ENCODE measurements around the gene PLD4. TPM values are rescaled to one million over a fixed set of nuclear protein-coding genes. Genes with fewer than 3 reads are reported as not detected.
"Not testable (repeated sequence)": the region's sequence is repeated elsewhere in the genome, so short reads cannot be mapped to it uniquely, and the experiment has no call there.

The PLD4 gene
- total RNA-seq, 1 donor from 2014 or later, result 0.13 TPM

DNA sequence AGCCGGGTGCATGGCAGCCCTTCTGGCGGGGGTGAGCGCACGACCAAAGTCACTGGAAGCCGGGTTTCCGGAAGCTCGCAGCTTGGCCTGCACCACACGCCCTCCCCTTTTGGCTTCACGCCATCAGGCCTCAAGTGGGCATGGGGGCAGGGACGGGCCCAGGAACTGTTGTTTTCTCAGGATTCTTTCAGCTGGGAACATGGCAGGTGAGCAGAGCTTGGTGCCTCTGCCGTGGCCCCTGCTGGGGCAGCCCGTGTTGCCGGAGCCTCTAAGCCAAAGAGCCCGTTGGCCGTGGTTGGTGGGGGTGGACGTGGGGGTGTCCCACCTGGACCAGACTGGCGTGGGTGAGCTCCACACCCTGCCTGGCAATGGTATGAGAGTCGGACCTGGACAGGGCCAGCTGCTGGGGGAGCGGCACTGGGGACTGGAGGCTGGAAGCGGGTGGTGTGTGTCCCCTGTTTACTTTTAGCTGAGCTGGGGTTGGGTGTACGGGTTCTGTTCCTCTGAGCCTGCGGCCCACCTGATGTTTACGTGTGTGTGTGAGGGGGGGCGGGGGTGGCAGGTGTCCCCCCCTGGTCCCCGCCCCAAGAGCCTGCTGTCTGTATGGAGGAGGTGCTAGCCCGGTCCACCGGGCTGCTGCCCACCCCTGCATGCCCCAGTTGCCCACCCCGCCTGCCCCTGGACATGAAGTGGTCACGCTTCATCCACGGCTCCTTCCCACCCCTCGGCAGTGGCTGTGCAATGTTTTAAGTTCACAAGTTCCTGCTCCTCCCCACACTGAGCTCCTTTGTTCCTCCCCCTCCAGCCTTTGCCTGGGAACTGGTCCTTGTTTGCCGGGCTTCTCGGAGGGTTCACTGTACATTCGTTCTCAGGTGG is 28.7 kb upstream of the PLD4 start:
- intact Hi-C loops (cut with DNase I), result no loop called here
- DNase-seq (peak; percentile 43), ATAC-seq (ENCODE audit: poor library complexity) (peak; percentile 4)

DNA sequence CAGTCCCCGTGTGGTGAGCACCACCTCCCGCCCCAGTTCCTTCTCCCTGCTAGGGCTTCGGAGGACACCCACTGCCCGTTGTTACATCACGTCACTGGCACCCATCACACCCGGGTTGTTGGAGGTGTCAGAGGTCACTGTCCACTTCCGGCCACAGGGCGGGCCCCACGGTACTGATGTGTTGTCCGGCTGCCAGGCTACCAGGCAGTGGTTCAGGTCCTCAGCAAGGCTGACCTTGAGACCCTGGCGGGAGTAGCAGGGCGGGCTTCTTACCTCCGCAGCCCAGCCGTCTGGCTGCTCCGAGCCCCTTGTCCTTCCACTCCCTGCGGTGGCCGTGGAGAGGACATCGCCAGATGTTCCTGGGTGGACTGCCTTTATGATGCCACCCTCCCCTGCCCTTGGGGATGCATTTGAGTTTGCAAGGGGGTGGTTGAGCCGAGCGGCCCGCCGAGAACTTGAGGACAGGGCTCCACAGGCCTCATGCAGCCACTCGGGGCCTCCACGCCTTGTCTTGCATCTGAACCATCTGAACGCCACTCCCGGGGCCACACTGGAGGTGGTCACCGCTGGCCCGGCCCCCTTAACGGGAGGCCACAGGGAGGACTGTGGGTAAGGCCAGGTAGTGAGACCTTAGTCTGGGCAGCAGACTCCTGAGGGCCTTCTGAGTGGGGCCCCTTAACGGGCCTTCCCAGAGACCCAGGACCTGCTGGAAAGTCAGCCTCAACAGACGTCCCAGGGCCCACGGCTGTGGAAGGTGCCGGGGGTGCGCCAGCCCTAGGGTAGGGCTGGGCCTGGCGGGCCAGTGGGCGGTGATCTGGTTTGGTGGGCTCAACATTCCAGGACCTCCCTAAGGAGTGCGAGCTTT is 27.1 kb upstream of the PLD4 start:
- ATAC-seq (ENCODE audit: poor library complexity) (no peak), DNase-seq (peak; percentile 43)
- intact Hi-C loops (cut with DNase I), result no loop called here

DNA sequence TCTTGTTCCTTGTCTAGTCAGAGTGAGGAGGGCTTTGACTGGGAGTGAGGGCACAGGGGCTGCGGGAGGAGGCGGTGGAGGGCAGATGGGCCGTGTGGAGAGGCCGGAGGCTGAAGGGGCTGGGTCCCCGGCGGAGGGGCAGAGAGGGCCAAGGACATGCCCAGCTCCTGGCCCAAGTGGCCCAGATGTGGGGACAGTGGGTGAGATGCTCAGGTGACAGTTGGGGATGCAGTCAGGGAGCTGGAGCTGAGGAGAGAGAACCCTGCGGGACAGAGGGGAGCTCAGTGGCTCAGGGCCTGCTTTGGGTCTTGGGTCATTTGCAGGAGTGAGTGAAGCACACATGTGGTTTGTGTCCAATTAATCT is 26.5 kb upstream of the PLD4 start:
- intact Hi-C loops (cut with DNase I), result no loop called here
- ATAC-seq (ENCODE audit: poor library complexity) (no peak), DNase-seq (no peak)

DNA sequence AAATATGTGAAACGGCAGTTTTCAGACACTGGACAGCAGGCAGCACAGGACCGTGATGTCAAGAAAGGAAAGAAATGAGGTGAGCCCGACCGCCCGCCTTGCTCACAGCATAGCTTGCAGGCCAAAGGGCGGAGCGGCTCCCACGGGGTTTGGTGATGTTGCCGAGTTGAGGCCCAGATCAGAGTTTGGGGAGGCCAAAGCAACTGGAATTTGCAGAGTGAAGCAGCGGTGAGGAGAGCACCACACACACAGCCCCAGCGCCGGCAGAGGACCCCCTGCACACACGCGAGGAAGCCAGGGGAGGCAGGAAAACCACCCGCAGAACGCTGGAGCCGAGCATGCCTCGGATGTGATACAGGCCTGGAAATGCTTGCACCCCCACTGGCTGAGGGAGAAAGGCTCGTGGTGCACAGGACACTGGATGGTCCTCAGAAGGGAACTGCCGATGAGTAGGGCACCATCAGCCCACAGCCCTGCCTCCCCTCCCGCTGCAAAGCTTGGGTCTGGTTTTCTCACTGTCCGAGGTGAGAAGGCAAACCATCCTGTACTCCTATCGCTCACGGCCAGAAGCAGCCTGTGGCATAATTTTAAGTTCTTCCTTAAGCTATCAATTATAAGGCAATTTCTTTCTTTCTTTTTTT is 25.7 kb upstream of the PLD4 start:
- DNase-seq (peak; percentile 51), ATAC-seq (ENCODE audit: poor library complexity) (no peak)
- intact Hi-C loops (cut with DNase I), result no loop called here

DNA sequence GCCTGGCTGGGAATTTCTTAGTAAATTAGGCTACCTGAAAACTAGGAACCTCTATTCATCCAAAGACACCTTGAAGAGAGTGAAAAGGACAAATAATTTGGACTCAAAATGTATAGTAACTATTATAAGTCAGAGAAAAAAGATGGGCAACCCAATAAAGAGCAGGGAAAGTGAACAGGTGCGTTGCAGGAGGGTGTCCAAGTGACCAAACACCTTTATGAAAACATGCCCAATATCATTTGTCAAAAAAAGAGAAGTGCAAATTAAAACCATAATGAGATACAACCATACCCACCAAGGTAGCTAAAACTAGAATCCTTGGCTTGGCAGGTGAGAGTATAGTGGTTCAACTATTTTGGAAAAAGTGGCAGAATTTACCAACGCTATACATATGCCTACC is 24.9 kb upstream of the PLD4 start:
- no peak for ATAC-seq (ENCODE audit: poor library complexity)
- intact Hi-C loops (cut with DNase I), result no loop called here
- no peak for DNase-seq

DNA sequence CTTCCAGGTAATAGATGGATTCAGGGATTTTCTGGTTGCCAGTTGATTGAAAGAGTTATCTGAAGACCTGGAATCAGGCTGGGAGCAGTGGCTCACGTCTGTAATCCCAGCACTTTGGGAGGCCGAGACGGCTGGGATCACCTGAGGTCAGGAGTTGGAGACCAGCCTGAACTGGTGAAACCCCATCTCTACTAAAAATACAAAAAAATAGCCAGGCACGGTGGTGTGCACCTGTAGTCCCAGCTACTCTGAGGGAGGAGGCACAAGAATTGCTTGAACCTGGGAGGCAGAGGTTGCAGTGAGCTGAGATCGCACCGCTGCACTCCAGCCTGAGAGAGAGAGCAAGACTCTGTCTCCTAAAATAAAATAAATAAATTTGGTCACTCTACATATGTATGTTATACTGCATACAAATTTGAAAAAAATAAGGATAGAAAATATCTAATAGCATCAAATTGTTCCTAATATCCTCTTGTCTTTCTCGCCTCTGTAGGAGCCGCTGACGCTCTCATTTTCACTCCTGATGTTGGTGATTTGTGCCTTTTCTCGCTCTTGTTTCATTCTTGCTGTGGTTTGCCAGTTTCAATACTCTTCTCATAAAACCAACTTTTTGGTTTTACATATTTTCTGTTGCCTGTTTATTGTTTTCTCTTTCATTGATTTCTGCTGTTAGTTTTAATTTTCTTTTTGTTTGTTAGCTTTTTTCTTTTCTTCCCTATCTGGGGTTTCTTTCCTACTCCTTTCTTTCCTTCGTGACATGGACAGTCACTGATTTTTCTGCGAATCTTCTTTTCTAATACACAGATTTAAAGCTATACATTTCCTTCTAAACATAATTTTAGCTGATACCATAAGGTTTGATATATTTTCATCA is 23.8 kb upstream of the PLD4 start:
- intact Hi-C loops (cut with DNase I), result no loop called here
- no peak for DNase-seq
- no peak for ATAC-seq (ENCODE audit: poor library complexity)

DNA sequence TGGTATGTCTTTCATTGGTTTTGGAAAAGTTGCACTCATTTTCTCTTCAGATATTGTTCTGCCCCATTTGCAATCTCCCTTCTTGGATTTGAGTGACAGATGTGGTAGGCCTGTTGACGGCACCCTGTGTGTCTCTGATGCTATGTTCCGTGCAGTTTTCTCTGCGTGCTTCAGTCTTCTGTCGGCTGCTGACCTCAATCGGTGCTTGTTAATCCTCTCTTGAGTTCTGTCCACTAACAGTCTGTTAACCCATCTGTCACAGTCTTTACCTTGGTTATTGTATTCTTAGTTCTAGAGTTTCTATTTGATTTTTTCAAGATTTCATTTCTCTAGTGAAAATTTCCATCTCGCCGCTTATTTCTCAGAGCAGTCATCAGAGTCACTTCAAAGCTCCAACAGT is 20.7 kb upstream of the PLD4 start:
- no peak for DNase-seq
- intact Hi-C loops (cut with DNase I), result no loop called here
- ATAC-seq (ENCODE audit: poor library complexity), result no peak

DNA sequence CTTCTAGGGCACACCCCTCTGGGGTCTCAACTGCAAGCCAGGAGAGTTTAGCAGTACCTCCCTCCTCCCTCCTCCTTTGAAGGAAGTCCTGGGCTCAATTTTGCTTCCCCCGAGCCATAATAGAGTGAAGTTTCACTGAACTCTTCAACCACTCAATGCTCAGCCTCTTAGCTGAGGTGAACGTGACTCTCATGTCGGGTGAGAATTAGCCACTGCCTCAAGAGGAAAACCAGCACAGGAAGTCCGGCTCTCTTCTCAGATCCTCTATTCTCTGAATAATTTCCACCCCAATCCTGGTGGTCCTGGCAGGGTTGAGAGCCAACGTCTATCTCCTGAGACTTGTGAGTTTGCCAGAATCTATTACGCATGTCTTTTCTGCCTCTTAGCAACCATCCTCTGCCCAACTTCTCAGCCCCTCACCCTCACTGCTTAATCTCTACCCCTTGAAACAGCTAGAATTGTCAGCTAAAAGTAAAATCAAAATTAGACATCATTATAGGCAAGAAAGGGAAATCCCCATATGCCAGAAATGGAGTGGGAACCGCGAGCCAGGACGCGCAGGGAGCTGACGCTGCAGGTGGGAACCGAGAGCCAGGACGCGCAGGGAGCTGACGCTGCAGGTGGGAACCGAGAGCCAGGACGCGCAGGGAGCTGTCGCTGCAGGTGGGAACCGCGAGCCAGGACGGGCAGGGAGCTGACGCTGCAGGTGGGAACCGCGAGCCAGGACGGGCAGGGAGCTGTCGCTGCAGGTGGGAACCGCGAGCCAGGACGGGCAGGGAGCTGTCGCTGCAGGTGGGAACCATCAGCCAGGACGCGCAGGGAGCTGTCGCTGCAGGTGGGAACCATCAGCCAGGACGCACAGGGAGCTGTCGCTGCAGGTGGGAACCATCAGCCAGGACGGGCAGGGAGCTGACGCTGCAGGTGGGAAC is 19.8 kb upstream of the PLD4 start:
- intact Hi-C loops (cut with DNase I); ATAC-seq (ENCODE audit: poor library complexity); DNase-seq: not testable (repeated sequence)

DNA sequence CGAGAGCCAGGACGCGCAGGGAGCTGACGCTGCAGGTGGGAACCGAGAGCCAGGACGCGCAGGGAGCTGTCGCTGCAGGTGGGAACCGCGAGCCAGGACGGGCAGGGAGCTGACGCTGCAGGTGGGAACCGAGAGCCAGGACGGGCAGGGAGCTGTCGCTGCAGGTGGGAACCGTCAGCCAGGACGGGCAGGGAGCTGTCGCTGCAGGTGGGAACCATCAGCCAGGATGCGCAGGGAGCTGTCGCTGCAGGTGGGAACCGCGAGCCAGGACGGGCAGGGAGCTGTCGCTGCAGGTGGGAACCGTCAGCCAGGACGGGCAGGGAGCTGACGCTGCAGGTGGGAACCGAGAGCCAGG is 19.1 kb upstream of the PLD4 start:
- intact Hi-C loops (cut with DNase I); ATAC-seq (ENCODE audit: poor library complexity); DNase-seq: not testable (repeated sequence)

DNA sequence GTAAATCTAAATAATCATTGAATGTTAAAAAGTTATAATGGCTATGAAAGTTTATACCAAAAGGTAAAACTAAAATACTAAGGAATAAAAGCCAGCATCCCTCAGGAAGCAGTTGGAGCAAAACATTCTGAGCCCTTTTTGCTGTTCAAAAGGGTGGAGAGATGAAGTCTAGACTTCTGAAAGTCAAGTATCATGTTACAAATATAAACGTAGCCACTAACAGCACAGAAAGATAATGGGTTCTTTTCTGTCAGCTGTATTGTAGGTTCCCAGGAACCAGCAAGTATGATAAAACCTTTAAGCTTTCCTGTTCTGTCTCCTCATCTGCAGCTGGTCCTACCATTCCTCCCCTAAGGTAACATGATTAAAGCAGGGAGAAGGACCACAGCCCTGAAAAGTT is 16.4 kb upstream of the PLD4 start:
- no peak for ATAC-seq (ENCODE audit: poor library complexity)
- no peak for DNase-seq
- intact Hi-C loops (cut with DNase I), result no loop called here

DNA sequence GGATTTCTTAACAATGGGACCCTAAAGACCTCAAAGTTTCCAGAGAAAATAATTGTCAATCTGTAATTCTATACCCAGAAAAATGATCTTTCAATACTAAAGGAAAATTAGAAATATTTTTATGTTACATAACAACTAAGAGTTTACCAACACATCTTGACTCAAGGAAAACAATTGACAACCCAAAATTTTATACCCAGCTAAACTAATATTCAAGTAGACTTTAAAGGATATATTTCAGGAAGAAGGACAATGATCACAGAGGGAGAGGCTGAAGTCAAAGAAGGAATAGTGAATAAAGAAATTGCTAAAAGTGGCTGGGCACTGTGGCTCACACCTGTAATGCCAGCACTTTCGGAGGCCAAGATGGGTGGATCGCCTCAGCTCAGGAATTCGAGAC is 12.6 kb upstream of the PLD4 start:
- no peak for ATAC-seq (ENCODE audit: poor library complexity)
- intact Hi-C loops (cut with DNase I), result no loop called here
- no peak for DNase-seq

DNA sequence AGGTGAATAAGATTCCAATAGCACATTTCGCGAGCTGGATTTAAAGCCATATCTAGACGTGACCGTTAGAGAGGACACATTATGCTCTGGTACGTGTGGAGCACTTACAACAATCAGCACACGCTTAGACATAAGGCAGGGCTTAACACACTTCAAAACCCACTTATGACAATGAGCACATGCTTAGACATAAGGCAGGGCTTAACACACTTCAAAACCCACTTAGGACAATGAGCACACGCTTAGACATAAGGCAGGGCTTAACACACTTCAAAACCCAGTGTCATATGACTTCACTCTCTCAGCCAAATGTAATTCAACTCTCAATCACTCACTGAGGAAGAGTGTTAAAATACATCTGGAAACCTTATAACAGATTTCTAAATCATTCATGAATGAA is 11.2 kb upstream of the PLD4 start:
- no peak for DNase-seq
- intact Hi-C loops (cut with DNase I), result no loop called here
- ATAC-seq (ENCODE audit: poor library complexity), result peak; percentile 85

DNA sequence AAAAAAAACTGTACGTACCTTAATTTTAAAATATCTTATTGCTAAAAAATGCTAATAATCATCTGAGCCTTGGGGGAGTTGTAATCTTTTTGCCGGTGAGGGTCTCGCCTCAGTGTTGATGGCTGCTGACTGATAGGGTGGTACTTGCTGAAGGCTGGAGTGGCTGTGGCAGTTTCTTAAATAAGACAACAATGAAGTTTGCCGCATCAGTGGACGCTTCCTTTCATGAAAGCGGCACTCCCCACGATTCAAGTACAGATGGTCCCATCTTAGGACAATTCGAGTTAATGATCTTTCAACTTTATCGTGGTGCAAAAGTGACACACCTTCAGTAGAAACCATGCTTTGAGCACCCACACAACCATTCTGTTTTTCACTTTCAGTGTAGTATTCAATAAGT is 7.6 kb upstream of the PLD4 start:
- DNase-seq (no peak), ATAC-seq (ENCODE audit: poor library complexity) (no peak)
- intact Hi-C loops (cut with DNase I), result no loop called here

DNA sequence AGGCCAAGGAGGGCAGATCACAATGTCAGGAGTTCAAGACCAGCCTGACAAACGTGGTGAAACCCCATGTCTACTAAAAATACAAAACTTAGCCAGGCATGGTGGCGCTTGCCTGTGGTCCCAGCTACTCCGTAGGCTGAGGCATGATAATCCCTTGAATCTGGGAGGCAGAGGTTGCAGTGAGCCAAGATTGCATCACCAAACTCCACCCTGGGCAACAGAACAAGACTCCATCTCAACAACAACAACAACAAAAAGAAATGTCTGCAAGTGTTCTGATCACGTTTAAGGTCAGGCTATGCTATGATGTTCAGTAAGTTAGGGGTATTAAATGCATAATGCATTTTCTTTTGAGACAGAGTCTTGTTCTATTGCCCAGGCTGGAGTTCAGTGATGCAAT is 6.7 kb upstream of the PLD4 start:
- ATAC-seq (ENCODE audit: poor library complexity) (no peak), DNase-seq (no peak)
- intact Hi-C loops (cut with DNase I), result no loop called here

DNA sequence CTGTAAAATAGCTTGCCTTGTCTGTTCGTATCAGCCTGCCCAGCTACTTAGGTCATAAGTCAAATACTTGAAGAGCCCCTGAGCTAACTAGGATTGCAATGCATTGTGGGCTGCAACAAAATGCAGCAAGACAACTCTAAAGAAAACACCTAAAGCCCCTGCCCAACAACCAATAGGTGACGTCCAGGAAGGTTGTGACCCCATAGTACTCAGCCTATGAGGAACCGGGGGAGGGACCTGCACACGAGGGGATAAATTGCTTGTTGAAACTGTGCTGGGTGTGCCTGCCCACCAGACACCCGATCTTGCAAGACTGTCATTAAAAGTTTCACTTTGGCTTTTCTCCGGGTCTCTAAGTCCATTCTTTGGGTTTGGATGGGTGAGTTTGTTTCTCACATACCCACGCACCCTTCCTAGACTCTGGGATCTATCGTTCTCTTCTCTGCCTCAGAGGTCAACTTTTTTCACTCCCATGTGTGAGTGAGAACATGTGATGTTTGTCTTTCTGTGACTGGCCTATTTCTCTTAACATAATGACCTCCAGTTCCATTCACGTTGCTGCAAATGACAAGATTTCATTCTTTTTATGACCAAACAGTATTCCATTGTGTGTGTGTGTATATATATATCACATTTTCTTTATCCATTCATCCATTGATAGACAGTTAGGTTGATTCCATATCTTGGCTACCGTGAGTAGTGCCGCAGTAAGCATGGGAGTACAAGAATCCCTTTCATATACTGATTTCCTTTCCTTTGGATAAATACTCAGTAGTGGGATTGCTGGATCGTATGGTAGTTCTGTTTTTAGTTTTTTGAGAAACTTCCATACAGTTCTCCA is 5.3 kb upstream of the PLD4 start:
- DNase-seq; ATAC-seq (ENCODE audit: poor library complexity); intact Hi-C loops (cut with DNase I): not testable (repeated sequence)

DNA sequence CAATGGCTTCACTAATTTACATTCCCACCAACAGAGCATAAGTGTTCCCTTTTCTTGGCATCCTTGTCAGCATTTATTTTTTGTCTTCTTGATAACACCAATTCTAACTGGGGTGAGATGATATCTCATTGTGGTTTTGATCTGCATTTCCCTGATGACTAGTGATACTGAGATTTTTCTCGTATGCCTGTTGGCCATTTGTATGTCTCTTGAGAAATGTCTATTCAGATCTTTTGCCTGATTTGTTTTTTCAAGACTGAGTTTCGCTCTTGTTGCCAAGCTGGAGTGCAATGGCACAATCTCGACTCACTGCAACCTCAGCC is 4.7 kb upstream of the PLD4 start:
- no peak for ATAC-seq (ENCODE audit: poor library complexity)
- intact Hi-C loops (cut with DNase I), result no loop called here
- no peak for DNase-seq

Data from Right ventricle myocardium superior (tissue), 1 donor.